ENCODE measurements around the gene CHPF2. TPM values are rescaled to one million over a fixed set of nuclear protein-coding genes. Genes with fewer than 3 reads are reported as not detected.

Gene CHPF2
- total RNA-seq, 1 experiment from 2014 or later, result 19.5 TPM

GRCh38 chr7:151264615-151265014 lies 32.3 kb downstream of the CHPF2 start:
- Histone ChIP-seq H2AFZ (ENCODE audit: low read depth, low read length, poor library complexity, severe bottlenecking) (no peak overlapping the region), H3K36me3 (ENCODE audit: control insufficient read depth in 1 of 2, insufficient read depth in 2 of 2, low read length in 2 of 2) (no peaks in the 10 kb centered on the region), H3K9ac (ENCODE audit: low read length) (no peak overlapping the region), H3K4me1 (ENCODE audit: control insufficient read depth in 1 of 2, insufficient read depth in 2 of 2, low read length in 2 of 2) (no peaks in the 10 kb centered on the region), H3K27ac (ENCODE audit: low read depth, low read length) (no peak overlapping the region), H3K4me3 (replicated peaks in 1 of 2; ENCODE audit: low read depth in 1 of 2, low read length in 2 of 2) (no peak overlapping the region), H3K79me2 (ENCODE audit: insufficient read depth, low read length) (no peaks in the 10 kb centered on the region), H3K9me3 (ENCODE audit: control insufficient read depth in 1 of 2, insufficient read depth in 1 of 2, low read depth in 1 of 2, low read length in 2 of 2) (no peaks in the 10 kb centered on the region), H3K4me2 (ENCODE audit: low read length) (no peak overlapping the region), H3K9me2 (ENCODE audit: insufficient read depth) (no peaks in the 10 kb centered on the region), H3K27me3 (ENCODE audit: insufficient read depth, low read length) (no peaks in the 10 kb centered on the region), H4K20me1 (ENCODE audit: insufficient read depth) (no peaks in the 10 kb centered on the region)
- CTCF ChIA-PET, result no interaction called here
- POLR2A ChIA-PET, result no interaction called here
- no peak for ATAC-seq
- intact Hi-C loops (cut with micrococcal nuclease), result no loop called here
- TF ChIP-seq ZBTB33 (IDR thresholded peaks at IDR 0.05; ENCODE audit: extremely low read depth, insufficient replicate concordance, low read length), result no peak
- no peak for TF ChIP-seq SRF (IDR thresholded peaks at IDR 0.05; ENCODE audit: low read depth)
- TF ChIP-seq CTCF (IDR thresholded peaks at IDR 0.05 in 2 of 3, conservative IDR thresholded peaks at IDR 0.05 in 1 of 3; ENCODE audit: borderline replicate concordance in 1 of 3, insufficient read depth in 1 of 3, low read depth in 2 of 3, low read length in 2 of 3), result no peak
- no peak for TF ChIP-seq FOSL1 (IDR thresholded peaks at IDR 0.05; ENCODE audit: low read depth)
- TF ChIP-seq EZH2phosphoT487 (IDR thresholded peaks at IDR 0.05; ENCODE audit: borderline replicate concordance), result no peak
- no peak for TF ChIP-seq ZFX (IDR thresholded peaks at IDR 0.05)
- no peak for TF ChIP-seq SIN3A (IDR thresholded peaks at IDR 0.05; ENCODE audit: low read depth)
- TF ChIP-seq POLR2AphosphoS5 (IDR thresholded peaks at IDR 0.05; ENCODE audit: low read depth, low read length), result no peak
- TF ChIP-seq YY1 (IDR thresholded peaks at IDR 0.05; ENCODE audit: extremely low read depth, insufficient replicate concordance, low read depth, low read length), result no peak
- TF ChIP-seq REST (IDR thresholded peaks at IDR 0.05; ENCODE audit: low read depth), result no peak
- no peak for TF ChIP-seq CEBPB (IDR thresholded peaks at IDR 0.05; ENCODE audit: low read depth)
- DNase-seq (ENCODE audit: low read depth, low spot score), result no peak
- BruUV-seq (replicated peaks), result no TSS peak
- RAD21 ChIA-PET (ENCODE audit: low non-redundant PET in 1 of 2, low total read pairs in 2 of 2, uncharacterized antibody in 2 of 2, unreplicated experiment in 2 of 2), result no interaction called here

Measured in HCT116 (cell line).